Measurements from ENCODE around the gene RALGPS1.

RALGPS1 gene

DNA sequence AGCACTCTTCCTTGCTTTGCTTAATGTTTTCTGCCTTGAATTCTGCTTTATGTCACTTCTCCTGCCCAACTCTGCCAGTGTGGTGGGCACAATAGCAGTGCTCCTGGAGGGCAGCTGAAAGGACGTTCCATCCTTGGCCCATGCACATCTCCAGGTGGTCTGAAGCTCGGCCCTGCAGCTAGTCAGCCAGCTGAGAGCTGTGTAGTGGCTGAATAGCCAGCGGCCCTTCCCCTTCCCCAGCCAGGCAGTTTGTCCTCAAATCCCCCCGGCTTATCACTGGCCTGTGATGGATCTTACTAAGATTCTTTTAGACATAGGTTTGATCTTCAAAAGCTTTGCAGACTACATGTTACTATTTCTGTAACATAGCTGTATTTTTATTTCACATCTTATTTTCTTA lies 250.5 kb downstream of the RALGPS1 start:
- no peak for DNase-seq (ENCODE audit: low read depth)
- no peak for TF ChIP-seq POLR2A (IDR thresholded peaks at IDR 0.05; ENCODE audit: extremely low read depth, insufficient read length)
- TF ChIP-seq, protein P1, sequence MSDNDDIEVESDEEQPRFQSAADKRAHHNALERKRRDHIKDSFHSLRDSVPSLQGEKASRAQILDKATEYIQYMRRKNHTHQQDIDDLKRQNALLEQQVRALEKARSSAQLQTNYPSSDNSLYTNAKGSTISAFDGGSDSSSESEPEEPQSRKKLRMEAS (IDR thresholded peaks at IDR 0.05; ENCODE audit: low read depth, low read length), result no peak
- TF ChIP-seq, protein P2, sequence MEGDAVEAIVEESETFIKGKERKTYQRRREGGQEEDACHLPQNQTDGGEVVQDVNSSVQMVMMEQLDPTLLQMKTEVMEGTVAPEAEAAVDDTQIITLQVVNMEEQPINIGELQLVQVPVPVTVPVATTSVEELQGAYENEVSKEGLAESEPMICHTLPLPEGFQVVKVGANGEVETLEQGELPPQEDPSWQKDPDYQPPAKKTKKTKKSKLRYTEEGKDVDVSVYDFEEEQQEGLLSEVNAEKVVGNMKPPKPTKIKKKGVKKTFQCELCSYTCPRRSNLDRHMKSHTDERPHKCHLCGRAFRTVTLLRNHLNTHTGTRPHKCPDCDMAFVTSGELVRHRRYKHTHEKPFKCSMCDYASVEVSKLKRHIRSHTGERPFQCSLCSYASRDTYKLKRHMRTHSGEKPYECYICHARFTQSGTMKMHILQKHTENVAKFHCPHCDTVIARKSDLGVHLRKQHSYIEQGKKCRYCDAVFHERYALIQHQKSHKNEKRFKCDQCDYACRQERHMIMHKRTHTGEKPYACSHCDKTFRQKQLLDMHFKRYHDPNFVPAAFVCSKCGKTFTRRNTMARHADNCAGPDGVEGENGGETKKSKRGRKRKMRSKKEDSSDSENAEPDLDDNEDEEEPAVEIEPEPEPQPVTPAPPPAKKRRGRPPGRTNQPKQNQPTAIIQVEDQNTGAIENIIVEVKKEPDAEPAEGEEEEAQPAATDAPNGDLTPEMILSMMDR (IDR thresholded peaks at IDR 0.05; ENCODE audit: low read depth, low read length), result no peak
- TF ChIP-seq MYC (IDR thresholded peaks at IDR 0.05; ENCODE audit: low read depth, low read length), result no peak

DNA sequence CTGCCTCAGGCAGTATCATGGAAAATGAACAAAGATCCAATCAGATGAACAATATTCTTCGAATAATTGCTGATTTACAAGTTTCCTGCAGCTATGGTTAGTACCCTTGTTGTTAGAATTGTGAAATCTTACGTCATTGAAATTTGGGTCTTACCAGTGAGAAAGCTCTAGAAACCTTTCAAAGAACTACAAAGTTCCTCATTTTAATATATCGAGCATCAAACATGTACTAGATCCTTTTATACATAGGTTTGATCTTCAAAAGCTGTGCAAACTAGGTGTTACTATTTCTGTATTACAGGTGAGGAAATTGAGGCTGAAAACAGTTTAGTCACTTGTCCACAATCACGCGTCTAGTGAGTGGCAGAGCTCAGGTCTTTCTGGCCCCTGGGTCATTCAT lies 251.5 kb downstream of the RALGPS1 start:
- no peak overlapping the region for H3K4me3 ChIP-seq (ENCODE audit: low read depth, low read length)
- DNase-seq (ENCODE audit: low read depth), result peak; percentile 58
- TF ChIP-seq, protein P1 (IDR thresholded peaks at IDR 0.05; ENCODE audit: low read depth, low read length), result no peak
- TF ChIP-seq POLR2A (IDR thresholded peaks at IDR 0.05; ENCODE audit: extremely low read depth, insufficient read length) (no peak), MYC (IDR thresholded peaks at IDR 0.05; ENCODE audit: low read depth, low read length) (no peak)

More for the DNA sequence above, 250.5 kb downstream of the RALGPS1 start:
- no peak overlapping the region for H3K4me3 ChIP-seq (ENCODE audit: low read depth, low read length)

- H3K4me3 ChIP-seq (ENCODE audit: low read depth, low read length), result no peak overlapping the region
- TF ChIP-seq MYC (IDR thresholded peaks at IDR 0.05; ENCODE audit: low read depth, low read length), result peak; percentile 89
- TF ChIP-seq, protein P2 (IDR thresholded peaks at IDR 0.05; ENCODE audit: low read depth, low read length), result no peak
- TF ChIP-seq, protein P1 (IDR thresholded peaks at IDR 0.05; ENCODE audit: low read depth, low read length), result peak; percentile 79
- peak; percentile 94 for DNase-seq (ENCODE audit: low read depth)
Observed at GRCh38 chr9:127166651-127167524, 252.3 kb downstream of the RALGPS1 start.

- no peak overlapping the region for H3K4me3 ChIP-seq (ENCODE audit: low read depth, low read length)
- DNase-seq (ENCODE audit: low read depth), result no peak
- TF ChIP-seq, protein P2 (IDR thresholded peaks at IDR 0.05; ENCODE audit: low read depth, low read length), result no peak
- TF ChIP-seq POLR2A (IDR thresholded peaks at IDR 0.05; ENCODE audit: extremely low read depth, insufficient read length), result no peak
- TF ChIP-seq, protein P1 (IDR thresholded peaks at IDR 0.05; ENCODE audit: low read depth, low read length), result no peak
- no peak for TF ChIP-seq MYC (IDR thresholded peaks at IDR 0.05; ENCODE audit: low read depth, low read length)
Observed at GRCh38 chr9:127167560-127168326, 253.2 kb downstream of the RALGPS1 start.

DNA sequence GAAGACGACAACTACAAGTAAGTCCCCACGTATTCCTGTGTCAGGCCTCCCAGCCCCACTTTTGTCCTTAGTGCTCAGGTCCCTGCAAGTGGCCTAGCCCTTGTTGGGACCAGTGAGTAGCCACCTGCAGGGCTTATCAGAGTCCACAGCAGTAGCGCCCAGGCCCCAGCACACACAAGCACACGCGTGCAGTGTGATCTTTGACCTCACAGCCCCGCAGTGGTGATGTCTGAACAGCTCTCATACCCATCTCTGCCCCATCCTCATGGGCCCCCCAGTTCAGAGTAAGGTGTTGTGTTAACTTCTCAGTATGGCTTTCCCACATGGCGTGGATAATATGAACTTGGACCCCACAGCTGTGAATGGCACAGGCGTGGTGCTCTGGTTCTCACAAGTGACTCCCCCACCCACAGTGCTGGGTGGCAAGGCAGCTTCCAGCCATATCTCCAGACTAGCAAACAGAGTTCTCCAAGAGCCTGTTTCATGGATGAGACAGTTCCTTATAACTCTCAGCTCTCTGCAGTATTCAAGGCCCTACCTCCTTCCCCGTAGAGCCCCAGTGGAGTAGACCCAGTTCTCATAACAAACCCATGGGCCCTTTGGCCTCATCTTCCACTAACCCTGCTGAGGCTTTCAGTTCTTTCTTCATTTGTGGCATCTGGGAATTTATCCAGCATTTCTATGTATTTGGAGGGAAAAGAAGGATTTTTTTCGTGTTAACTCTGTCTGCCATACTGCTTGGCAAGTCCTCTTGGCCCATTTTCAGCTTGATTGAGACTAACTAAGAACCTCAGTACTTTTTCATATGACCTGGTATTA lies 254.4 kb downstream of the RALGPS1 start:
- DNase-seq (ENCODE audit: low read depth), result no peak
- H3K4me3 ChIP-seq (ENCODE audit: low read depth, low read length), result no peak overlapping the region
- TF ChIP-seq, protein P1 (IDR thresholded peaks at IDR 0.05; ENCODE audit: low read depth, low read length), result no peak
- TF ChIP-seq POLR2A (IDR thresholded peaks at IDR 0.05; ENCODE audit: extremely low read depth, insufficient read length), result no peak
- TF ChIP-seq MYC (IDR thresholded peaks at IDR 0.05; ENCODE audit: low read depth, low read length), result no peak
- TF ChIP-seq, protein P2 (IDR thresholded peaks at IDR 0.05; ENCODE audit: low read depth, low read length), result no peak
